Neutrophil (primary cell): ENCODE results near the gene STRN3.

Source experiments
- H3K27ac ChIP-seq: fragments of 200-600 bp; sonication (generic); 2 replicates; pipeline ENCODE4 v1.5.1; 2016; ENCODE audit warnings: mild to moderate bottlenecking, moderate library complexity
- H3K27me3 ChIP-seq: fragments of 200-600 bp; sonication (generic); 2 replicates; pipeline ENCODE4 v1.6.0; 2016; ENCODE audit warnings: mild to moderate bottlenecking
- H3K36me3 ChIP-seq: fragments of 200-600 bp; sonication (generic); 2 replicates; pipeline ENCODE4 v1.5.1; 2017
- H3K4me1 ChIP-seq, 2 experiments: fragments of 200-600 bp in 1 of 2; sonication (generic) in 1 of 2; 1 replicate in 1 of 2; 2 replicates in 1 of 2; pipeline versions ENCODE4 v1.5.1 to v1.6.1; 2013 to 2016; ENCODE audit warnings: low read depth in 1 of 2, low read length in 1 of 2, mild to moderate bottlenecking in 1 of 2, moderate library complexity in 1 of 2; ENCODE audit not compliant: control insufficient read depth in 1 of 2, insufficient read depth in 1 of 2
- H3K4me3 ChIP-seq, 2 experiments: fragments of 200-600 bp in 1 of 2; sonication (generic) in 1 of 2; 1 replicate in 1 of 2; 2 replicates in 1 of 2; pipeline ENCODE4 v1.5.1; 2013 to 2016; ENCODE audit warnings: low read depth in 1 of 2, low read length in 1 of 2, mild to moderate bottlenecking in 1 of 2, moderate library complexity in 1 of 2
- H3K9me3 ChIP-seq: fragments of 200-600 bp; sonication (generic); 2 replicates; pipeline ENCODE4 v1.5.1; 2016
- TF ChIP-seq, protein P1 (sequence below): fragments of 200-600 bp; sonication (generic); IDR thresholded peaks from 2 replicates; pipeline ENCODE4 v1.5.1; 2016; ENCODE audit warnings: antibody characterized with exemption

Gene STRN3

GRCh38 chr14:30868736-30869135 lies 157.4 kb downstream of the STRN3 start:
- H3K36me3 ChIP-seq: no peaks in the 10 kb centered on the region
- H3K4me1 ChIP-seq: peaks cover 0 to under 1% of the 10 kb centered on the region in 2 experiments
- H3K9me3 ChIP-seq: no peaks in the 10 kb centered on the region
- H3K27ac ChIP-seq: no peak overlapping the region
- H3K4me3 ChIP-seq: no peak overlapping the region
- TF ChIP-seq, protein P1, sequence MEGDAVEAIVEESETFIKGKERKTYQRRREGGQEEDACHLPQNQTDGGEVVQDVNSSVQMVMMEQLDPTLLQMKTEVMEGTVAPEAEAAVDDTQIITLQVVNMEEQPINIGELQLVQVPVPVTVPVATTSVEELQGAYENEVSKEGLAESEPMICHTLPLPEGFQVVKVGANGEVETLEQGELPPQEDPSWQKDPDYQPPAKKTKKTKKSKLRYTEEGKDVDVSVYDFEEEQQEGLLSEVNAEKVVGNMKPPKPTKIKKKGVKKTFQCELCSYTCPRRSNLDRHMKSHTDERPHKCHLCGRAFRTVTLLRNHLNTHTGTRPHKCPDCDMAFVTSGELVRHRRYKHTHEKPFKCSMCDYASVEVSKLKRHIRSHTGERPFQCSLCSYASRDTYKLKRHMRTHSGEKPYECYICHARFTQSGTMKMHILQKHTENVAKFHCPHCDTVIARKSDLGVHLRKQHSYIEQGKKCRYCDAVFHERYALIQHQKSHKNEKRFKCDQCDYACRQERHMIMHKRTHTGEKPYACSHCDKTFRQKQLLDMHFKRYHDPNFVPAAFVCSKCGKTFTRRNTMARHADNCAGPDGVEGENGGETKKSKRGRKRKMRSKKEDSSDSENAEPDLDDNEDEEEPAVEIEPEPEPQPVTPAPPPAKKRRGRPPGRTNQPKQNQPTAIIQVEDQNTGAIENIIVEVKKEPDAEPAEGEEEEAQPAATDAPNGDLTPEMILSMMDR: no peak
- H3K27me3 ChIP-seq: peaks cover 41% of the 10 kb centered on the region

GRCh38 chr14:30864934-30865333 lies 161.2 kb downstream of the STRN3 start:
- Histone ChIP-seq H3K4me3 (no peak overlapping the region), H3K4me1 (peaks cover 12 to 26% of the 10 kb centered on the region in 2 experiments), H3K27me3 (peaks cover 4% of the 10 kb centered on the region), H3K9me3 (no peaks in the 10 kb centered on the region), H3K27ac (no peak overlapping the region), H3K36me3 (no peaks in the 10 kb centered on the region)
- TF ChIP-seq, protein P1: no peak

- Histone ChIP-seq H3K27ac (peak overlapping the region; percentile 61), H3K9me3 (no peaks in the 10 kb centered on the region), H3K27me3 (no peaks in the 10 kb centered on the region), H3K4me3 (peak overlapping the region in 1 of 2 experiments; percentile 20), H3K4me1 (peaks cover 12 to 28% of the 10 kb centered on the region in 2 experiments), H3K36me3 (no peaks in the 10 kb centered on the region)
- TF ChIP-seq, protein P1: no peak
These were observed 165.0 kb downstream of the STRN3 start for GRCh38 chr14:30861200-30861599.

DNA sequence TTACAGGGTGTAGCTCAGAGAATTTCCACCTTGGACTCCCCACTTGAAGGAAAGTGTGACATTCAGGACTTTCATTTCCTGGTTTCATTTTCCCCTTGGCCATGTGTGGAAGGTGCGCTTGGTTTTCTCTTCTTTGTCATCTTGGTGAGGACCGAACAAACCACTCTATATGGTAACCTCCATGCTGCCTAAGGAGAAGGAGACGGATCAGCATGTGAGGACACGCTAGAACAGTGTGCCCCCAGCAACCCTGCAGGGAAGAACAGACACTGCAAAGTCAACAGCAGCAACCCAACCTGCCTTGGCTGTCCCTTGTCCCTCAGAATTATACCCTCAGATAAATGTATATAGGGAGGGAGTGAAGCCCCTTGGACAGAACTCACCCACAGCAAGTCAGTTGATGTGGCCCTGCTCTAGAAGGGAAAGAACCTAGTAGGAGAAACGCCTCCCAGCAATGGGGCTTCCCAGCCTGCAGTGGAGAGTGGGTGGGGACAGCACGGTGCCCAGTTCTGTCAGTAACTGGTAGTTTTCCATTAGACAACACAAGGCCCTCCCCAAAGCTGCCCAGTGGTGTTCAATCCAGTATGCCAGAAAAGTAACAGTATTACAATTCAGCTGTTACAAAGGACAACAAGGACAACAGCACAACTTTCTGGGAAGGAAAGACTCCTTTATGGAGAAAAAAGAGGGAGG lies 170.7 kb downstream of the STRN3 start:
- Histone ChIP-seq H3K27ac (no peak overlapping the region), H3K4me3 (no peak overlapping the region), H3K4me1 (peaks cover 0 to 7% of the 10 kb centered on the region in 2 experiments), H3K9me3 (no peaks in the 10 kb centered on the region), H3K27me3 (no peaks in the 10 kb centered on the region), H3K36me3 (no peaks in the 10 kb centered on the region)
- TF ChIP-seq, protein P1: no peak

DNA sequence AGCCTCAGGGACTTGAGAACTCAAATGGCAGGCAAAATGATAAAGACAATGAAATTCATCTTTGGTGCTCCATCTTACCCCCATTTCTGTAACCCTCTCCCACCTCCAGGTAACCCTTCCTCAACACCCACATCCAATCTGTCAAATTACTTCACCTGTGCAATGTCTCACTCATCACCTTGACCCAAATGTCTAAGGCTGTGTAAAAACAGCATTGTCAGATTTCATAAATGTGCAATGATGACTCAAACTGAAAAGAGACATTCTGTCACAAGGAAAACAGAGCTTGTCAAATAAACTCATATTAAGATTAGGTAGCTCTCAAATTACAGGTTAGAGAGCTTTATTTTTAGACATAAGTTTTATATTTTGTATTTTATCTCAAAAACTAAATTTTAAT lies 171.7 kb downstream of the STRN3 start:
- H3K36me3 ChIP-seq: no peaks in the 10 kb centered on the region
- no peaks in the 10 kb centered on the region for H3K27me3 ChIP-seq
- TF ChIP-seq, protein P1: no peak
- no peak overlapping the region for H3K27ac ChIP-seq
- no peaks in the 10 kb centered on the region for H3K9me3 ChIP-seq
- no peaks in the 10 kb centered on the region for H3K4me1 ChIP-seq
- H3K4me3 ChIP-seq: no peak overlapping the region
